ENCODE measurements around the gene CLBA1. TPM values are rescaled to one million over a fixed set of nuclear protein-coding genes. Genes with fewer than 3 reads are reported as not detected.
"Not testable (repeated sequence)": the region's sequence is repeated elsewhere in the genome, so short reads cannot be mapped to it uniquely, and the experiment has no call there.

The CLBA1 gene
- total and polyA plus RNA-seq, 3 experiments from 2014 or later, result 0.32 to 3.9 (median 3.8) TPM

DNA sequence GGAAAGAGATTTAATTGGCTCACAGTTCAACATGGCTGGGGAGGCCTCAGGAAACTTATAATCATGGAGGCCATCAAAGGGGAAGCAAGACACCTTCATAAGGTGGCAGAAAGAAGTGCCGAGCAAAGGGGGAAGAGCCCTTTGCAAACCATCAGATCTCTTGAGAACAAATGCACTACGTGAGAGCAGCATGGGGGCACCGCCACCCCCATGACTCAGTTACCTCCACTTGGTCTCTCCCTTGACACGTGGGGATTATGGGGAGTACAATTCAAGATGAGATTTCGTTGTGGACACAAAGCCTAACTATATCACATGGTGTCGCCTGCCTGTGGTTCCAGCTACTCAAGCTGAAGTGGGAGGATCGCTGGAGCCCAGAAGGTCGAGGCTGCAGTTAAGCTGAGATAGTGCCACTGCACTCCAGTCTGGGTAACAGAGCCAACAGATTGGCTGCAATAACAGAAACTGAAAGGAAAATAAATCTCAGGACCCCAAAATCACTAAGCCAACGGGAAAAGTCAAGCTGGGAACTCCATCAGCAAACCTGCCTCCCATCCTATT, 45.3 kb downstream of the CLBA1 start:
- Histone ChIP-seq H3K9me3 (ENCODE audit: low read length) (no peaks in the 10 kb centered on the region), H3K4me1 (ENCODE audit: insufficient read depth, low read length) (peaks cover 9% of the 10 kb centered on the region), H3K27ac (ENCODE audit: low read depth, low read length) (no peak overlapping the region), H3K36me3 (ENCODE audit: insufficient read depth, low read length) (no peaks in the 10 kb centered on the region), H3K27me3 (ENCODE audit: insufficient read depth, low read length, poor library complexity, severe bottlenecking) (no peaks in the 10 kb centered on the region), H3K4me3 (ENCODE audit: low read length) (no peak overlapping the region)
- Mint-ChIP-seq H3K27ac (peak overlapping the region in 2 of 8 donors; percentile 29 to 47), H3K9me3 (no peaks in the 10 kb centered on the region), H3K27me3 (no peaks in the 10 kb centered on the region), H3K36me3 (peaks cover 0 to 11% (median 0%) of the 10 kb centered on the region in 3 donors), H3K4me1 (peaks cover 21 to 33% (median 31%) of the 10 kb centered on the region in 3 donors), H3K4me3 (peak overlapping the region in 6 of 7 donors; percentile 13 to 56 (median 30))
- ChIA-PET POLR2A (interaction anchor here (2.5 kb wide), 1 partner anchor 11 kb away, joined by 18 read pairs; the partner anchor contains the start of gene CDCA4), CTCF (interaction anchor here (1.1 to 2.7 kb wide), 2 partner anchors 10 to 15 kb away, joined by 4 to 15 read pairs; partner anchors contain the start of gene CDCA4)
- no peak for DNase-seq

DNA sequence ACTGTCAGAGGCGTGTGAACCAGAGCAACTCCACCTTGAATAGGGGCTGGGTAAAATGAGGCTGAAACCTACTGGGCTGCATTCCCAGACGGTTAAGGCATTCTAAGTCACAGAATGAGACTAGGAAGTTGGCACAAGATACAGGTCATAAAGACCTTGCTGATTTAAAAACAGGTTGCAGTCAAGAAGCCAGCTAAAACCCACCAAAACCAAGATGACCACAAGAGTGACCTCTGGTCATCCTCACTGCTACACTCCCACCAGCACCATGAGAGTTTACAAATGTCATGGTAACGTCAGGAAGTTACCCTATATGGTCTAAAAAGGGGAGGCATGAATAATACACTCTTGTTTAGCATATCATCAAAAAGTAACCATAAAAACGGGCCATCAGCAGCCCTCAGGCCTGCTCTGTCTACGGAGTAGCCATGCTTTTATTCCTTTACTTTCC, 46.9 kb downstream of the CLBA1 start:
- ChIA-PET POLR2A (interaction anchor here (2.5 kb wide), 1 partner anchor 12 kb away, joined by 18 read pairs; the partner anchor contains the start of gene CDCA4), CTCF (interaction anchor here (1.0 to 2.7 kb wide), 3 partner anchors 13 to 57 kb away, joined by 3 to 15 read pairs (median 4); no protein-coding TSS in a partner anchor)
- not testable (repeated sequence) for H3K36me3 ChIP-seq (ENCODE audit: insufficient read depth, low read length); H3K27me3 ChIP-seq (ENCODE audit: insufficient read depth, low read length, poor library complexity, severe bottlenecking); H3K9me3 Mint-ChIP-seq; DNase-seq; H3K4me1 ChIP-seq (ENCODE audit: insufficient read depth, low read length); H3K9me3 ChIP-seq (ENCODE audit: low read length); H3K27me3 Mint-ChIP-seq; H3K27ac ChIP-seq (ENCODE audit: low read depth, low read length)
- H3K27ac Mint-ChIP-seq, result peak overlapping the region in 7 of 8 donors; percentile 60 to 97 (median 91)
- H3K4me1 Mint-ChIP-seq, result peaks cover 17 to 22% (median 22%) of the 10 kb centered on the region in 3 donors
- peaks cover 0 to 11% (median 0%) of the 10 kb centered on the region in 3 donors for H3K36me3 Mint-ChIP-seq
- peak overlapping the region; percentile 49 for H3K4me3 ChIP-seq (ENCODE audit: low read length)
- H3K4me3 Mint-ChIP-seq, result peak overlapping the region; percentile 88 to 96 (median 91)

DNA sequence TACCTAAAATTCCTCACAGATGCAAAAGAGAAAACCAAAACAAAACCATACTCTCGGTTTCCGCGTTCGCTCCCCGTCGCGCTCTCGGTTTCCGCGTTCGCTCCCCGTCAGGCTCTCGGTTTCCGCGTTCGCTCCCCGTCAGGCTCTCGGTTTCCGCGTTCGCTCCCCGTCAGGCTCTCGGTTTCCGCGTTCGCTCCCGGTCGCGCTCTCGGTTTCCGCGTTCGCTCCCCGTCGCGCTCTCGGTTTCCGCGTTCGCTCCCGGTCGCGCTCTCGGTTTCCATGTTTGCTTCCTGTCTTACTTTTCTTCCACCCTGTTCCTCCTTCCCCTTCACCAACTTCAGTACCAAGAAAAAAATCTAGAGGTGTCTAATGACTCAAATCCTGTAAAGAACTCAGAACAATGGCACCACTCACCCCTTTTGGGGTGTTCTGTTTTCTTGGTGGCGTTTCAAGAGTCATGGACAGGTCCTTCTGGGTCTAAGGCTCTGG, 47.9 kb downstream of the CLBA1 start:
- Mint-ChIP-seq H3K4me3 (peak overlapping the region; percentile 88 to 96 (median 91)), H3K4me1 (peaks cover 17 to 22% (median 22%) of the 10 kb centered on the region in 3 donors), H3K27ac (peak overlapping the region; percentile 81 to 97 (median 92))
- ChIA-PET CTCF (interaction anchor here (0.8 to 2.7 kb wide), 3 partner anchors 12 to 48 kb away, joined by 3 to 15 read pairs (median 4); partner anchors contain the start of genes CDCA4 and CLBA1), POLR2A (interaction anchor here (0.6 to 2.5 kb wide), 3 partner anchors 12 to 52 kb away, joined by 6 to 18 read pairs (median 11); partner anchors contain the start of gene CDCA4)
- H3K27me3 Mint-ChIP-seq; H3K4me1 ChIP-seq (ENCODE audit: insufficient read depth, low read length); H3K27me3 ChIP-seq (ENCODE audit: insufficient read depth, low read length, poor library complexity, severe bottlenecking); H3K9me3 Mint-ChIP-seq; H3K9me3 ChIP-seq (ENCODE audit: low read length); H3K36me3 ChIP-seq (ENCODE audit: insufficient read depth, low read length); H3K36me3 Mint-ChIP-seq: not testable (repeated sequence)
- DNase-seq, result peak in 2 of 5 donors; percentile 29 to 32
- Histone ChIP-seq H3K27ac (ENCODE audit: low read depth, low read length) (peak overlapping the region; percentile 34), H3K4me3 (ENCODE audit: low read length) (peak overlapping the region; percentile 49)

DNA sequence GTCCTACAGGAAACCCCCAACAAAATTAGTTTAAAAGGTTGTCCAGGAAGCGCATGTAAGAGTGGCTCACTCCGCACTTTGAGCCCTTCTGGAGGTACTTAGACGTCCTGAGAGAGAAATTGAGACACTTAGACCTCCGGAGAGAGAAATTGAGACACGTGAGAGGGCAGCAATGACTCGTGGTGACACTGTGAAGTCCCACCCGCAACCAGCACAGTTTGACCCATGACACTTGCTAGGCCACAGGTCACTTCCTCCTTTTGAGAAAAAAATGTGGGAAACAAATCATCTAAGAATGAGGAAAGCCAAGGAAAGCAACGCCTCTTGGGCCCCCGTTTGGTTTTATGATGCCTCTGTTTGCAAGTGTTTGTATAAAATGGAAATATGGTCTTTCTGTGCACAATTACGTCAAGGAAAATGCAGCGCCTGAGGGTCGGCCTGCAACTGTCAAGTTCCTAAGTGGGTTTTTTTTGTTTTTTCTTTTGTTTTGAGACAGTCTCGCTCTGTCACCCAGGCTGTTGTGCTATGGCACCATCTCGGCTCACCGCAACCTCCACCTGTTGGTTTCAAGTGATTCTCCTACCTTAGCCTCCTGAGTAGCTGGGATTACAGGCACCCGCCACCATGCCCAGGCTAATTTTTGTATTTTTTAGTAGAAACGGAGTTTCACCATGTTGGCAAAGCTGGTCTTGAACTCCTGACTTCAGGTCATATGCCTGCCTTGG, 48.9 kb downstream of the CLBA1 start:
- H3K27ac Mint-ChIP-seq, result peak overlapping the region in 7 of 8 donors; percentile 35 to 95 (median 90)
- CTCF ChIA-PET, result interaction anchor here (0.8 to 3.1 kb wide), 5 partner anchors 10 to 59 kb away, joined by 3 to 30 read pairs (median 4); partner anchors contain the start of gene CLBA1

DNA sequence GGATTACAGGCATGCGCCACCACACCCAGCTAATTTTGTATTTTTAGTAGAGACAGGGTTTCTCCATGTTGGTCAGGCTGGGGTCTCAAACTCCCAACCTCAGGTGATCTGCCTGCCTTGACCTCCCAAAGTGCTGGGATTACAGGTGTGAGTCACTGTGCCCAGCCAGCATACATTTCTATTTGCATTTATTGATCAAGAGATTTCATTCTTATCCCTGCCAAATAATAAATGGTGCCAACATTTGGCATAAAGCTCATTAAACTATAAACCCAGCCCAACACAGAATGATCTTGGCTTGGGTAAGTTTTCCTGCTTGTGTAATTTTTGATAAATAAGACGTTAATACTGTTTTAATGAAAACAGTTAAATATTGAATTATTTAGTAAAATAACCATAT, 50.0 kb downstream of the CLBA1 start:
- not testable (repeated sequence) for H3K27ac Mint-ChIP-seq; H3K4me1 ChIP-seq (ENCODE audit: insufficient read depth, low read length); H3K4me3 ChIP-seq (ENCODE audit: low read length); DNase-seq; H3K9me3 Mint-ChIP-seq; H3K27me3 Mint-ChIP-seq; H3K36me3 ChIP-seq (ENCODE audit: insufficient read depth, low read length); H3K36me3 Mint-ChIP-seq; H3K27me3 ChIP-seq (ENCODE audit: insufficient read depth, low read length, poor library complexity, severe bottlenecking); H3K27ac ChIP-seq (ENCODE audit: low read depth, low read length); H3K9me3 ChIP-seq (ENCODE audit: low read length)
- ChIA-PET CTCF (interaction anchor here (0.7 to 3.1 kb wide), 7 partner anchors 10 to 385 kb away, joined by 3 to 30 read pairs (median 4); partner anchors contain the start of gene CDCA4), POLR2A (interaction anchor here (0.8 to 1.0 kb wide), 2 partner anchors 16 to 50 kb away, joined by 3 read pairs; partner anchors contain the start of gene CLBA1)
- H3K4me3 Mint-ChIP-seq, result peak overlapping the region in 2 of 7 donors; percentile 48 to 96
- H3K4me1 Mint-ChIP-seq, result peaks cover 17 to 22% (median 22%) of the 10 kb centered on the region in 3 donors

More for the DNA sequence above, 48.9 kb downstream of the CLBA1 start:
- no peak overlapping the region for H3K4me3 ChIP-seq (ENCODE audit: low read length)
- H3K4me1 ChIP-seq (ENCODE audit: insufficient read depth, low read length), result peaks cover 4% of the 10 kb centered on the region
- no peaks in the 10 kb centered on the region for H3K9me3 ChIP-seq (ENCODE audit: low read length)
- Mint-ChIP-seq H3K36me3 (peaks cover 0 to 4% (median 0%) of the 10 kb centered on the region in 3 donors), H3K27me3 (no peaks in the 10 kb centered on the region), H3K4me3 (peak overlapping the region; percentile 43 to 96 (median 90)), H3K4me1 (peaks cover 17 to 22% (median 22%) of the 10 kb centered on the region in 3 donors), H3K9me3 (no peaks in the 10 kb centered on the region)
- H3K27ac ChIP-seq (ENCODE audit: low read depth, low read length), result no peak overlapping the region
- DNase-seq, result no peak
- no peaks in the 10 kb centered on the region for H3K27me3 ChIP-seq (ENCODE audit: insufficient read depth, low read length, poor library complexity, severe bottlenecking)
- POLR2A ChIA-PET, result interaction anchor here (0.9 to 1.0 kb wide), 2 partner anchors 13 to 49 kb away, joined by 3 to 6 read pairs; partner anchors contain the start of genes CDCA4 and CLBA1
- H3K36me3 ChIP-seq (ENCODE audit: insufficient read depth, low read length), result no peaks in the 10 kb centered on the region

DNA sequence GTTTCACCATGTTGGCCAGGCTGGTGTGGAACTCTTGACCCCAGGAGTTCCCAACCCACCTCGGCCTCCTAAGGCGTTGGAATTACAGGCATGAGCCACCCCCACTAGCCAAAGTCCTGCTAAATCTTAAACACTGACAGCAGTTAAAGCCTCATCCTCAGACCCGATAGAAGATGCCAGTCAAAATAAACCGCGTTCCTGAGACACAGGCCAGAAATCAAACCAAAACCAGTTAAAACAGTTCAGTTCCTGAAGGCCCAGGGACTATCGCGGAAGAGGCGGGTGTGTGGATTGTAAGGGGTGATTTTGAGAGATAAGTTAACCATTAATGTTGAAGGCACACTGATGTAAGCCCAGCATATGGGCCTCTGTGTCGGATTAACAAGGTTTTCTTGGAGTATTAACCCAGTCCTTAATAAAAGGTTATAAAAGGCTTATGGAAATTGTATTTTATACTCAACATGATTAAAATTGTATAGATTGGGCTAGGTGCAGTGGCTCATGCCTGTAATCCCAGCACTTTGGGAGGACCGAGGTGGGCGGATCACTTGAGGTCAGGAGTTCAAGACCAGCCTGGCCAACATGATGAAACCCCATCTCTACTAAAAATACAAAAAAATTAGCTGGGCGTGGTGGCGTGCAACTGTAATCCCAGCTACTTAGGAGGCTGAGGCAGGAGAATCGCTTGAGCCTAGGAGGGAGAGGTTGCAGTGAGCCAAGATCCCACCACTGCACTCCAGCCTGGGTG, 54.0 kb downstream of the CLBA1 start:
- no peak for DNase-seq
- no peaks in the 10 kb centered on the region for H3K36me3 ChIP-seq (ENCODE audit: insufficient read depth, low read length)
- H3K27ac ChIP-seq (ENCODE audit: low read depth, low read length), result no peak overlapping the region
- ChIA-PET POLR2A (no interaction called here), CTCF (no interaction called here)
- H3K4me3 ChIP-seq (ENCODE audit: low read length), result no peak overlapping the region
- Mint-ChIP-seq H3K27me3 (peaks cover 0 to under 1% of the 10 kb centered on the region in 2 donors), H3K27ac (no peak overlapping the region), H3K4me3 (no peak overlapping the region), H3K9me3 (no peaks in the 10 kb centered on the region), H3K4me1 (peaks cover under 1 to 3% (median under 1%) of the 10 kb centered on the region in 3 donors), H3K36me3 (peaks cover 0 to 4% (median 0%) of the 10 kb centered on the region in 3 donors)
- H3K27me3 ChIP-seq (ENCODE audit: insufficient read depth, low read length, poor library complexity, severe bottlenecking), result peaks cover 1% of the 10 kb centered on the region
- H3K4me1 ChIP-seq (ENCODE audit: insufficient read depth, low read length), result no peaks in the 10 kb centered on the region
- H3K9me3 ChIP-seq (ENCODE audit: low read length), result no peaks in the 10 kb centered on the region
